OCI-LY3 (cell line): Measurements from ENCODE around the gene HOXB1.

Experiments used
- EZH2phosphoT487 ChIP-seq: fragments of 200-600 bp; shearing (Covaris generic); IDR thresholded peaks from 2 replicates; pipeline ENCODE4 v1.6.1; 2018; ENCODE audit warnings: antibody characterized with exemption, mixed run types, low read depth
- TF ChIP-seq, protein P1 (sequence below): fragments of 200-600, 300-600 bp; sonication (generic); IDR thresholded peaks from 2 replicates; pipeline ENCODE4 v1.5.1; 2014; ENCODE audit warnings: antibody characterized with exemption, low read length, low read depth

DNA sequence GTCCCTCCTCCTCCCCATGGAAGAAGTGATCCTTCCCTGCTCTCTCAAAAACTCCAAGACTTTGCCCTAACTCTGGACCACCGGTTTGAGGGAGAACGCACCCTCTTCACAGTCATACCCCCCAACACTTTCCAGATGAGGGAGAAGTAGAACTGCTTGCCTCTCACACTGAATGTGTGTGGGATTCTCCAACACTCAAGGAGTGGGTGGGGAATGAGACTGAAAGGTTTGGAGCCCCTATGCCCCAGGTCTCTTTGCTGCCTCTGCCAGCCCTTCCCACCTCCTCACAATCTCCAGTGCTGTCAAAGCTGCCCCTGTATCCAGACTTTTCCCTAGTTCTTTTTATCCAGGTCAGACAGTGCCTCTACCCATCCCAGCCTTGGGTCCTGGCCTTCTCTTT, 35.9 kb upstream of the HOXB1 start:
- TF ChIP-seq, protein P1, sequence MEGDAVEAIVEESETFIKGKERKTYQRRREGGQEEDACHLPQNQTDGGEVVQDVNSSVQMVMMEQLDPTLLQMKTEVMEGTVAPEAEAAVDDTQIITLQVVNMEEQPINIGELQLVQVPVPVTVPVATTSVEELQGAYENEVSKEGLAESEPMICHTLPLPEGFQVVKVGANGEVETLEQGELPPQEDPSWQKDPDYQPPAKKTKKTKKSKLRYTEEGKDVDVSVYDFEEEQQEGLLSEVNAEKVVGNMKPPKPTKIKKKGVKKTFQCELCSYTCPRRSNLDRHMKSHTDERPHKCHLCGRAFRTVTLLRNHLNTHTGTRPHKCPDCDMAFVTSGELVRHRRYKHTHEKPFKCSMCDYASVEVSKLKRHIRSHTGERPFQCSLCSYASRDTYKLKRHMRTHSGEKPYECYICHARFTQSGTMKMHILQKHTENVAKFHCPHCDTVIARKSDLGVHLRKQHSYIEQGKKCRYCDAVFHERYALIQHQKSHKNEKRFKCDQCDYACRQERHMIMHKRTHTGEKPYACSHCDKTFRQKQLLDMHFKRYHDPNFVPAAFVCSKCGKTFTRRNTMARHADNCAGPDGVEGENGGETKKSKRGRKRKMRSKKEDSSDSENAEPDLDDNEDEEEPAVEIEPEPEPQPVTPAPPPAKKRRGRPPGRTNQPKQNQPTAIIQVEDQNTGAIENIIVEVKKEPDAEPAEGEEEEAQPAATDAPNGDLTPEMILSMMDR, result no peak
- no peak for TF ChIP-seq EZH2phosphoT487
